ENCODE results near the gene PNLIPRP1.

Gene PNLIPRP1

GRCh38 chr10:116587878-116588591 lies 2.7 kb upstream of the PNLIPRP1 start:
- no peak for DNase-seq
- TF ChIP-seq POLR2A (IDR thresholded peaks at IDR 0.05; ENCODE audit: low read length), result no peak

GRCh38 chr10:116588995-116589394 lies 1.8 kb upstream of the PNLIPRP1 start:
- no peak for DNase-seq
- TF ChIP-seq POLR2A (IDR thresholded peaks at IDR 0.05; ENCODE audit: low read length) (no peak), GATA1 (IDR thresholded peaks at IDR 0.05; ENCODE audit: low read depth, low read length) (no peak)

GRCh38 chr10:116589926-116590325 lies 833 bp upstream of the PNLIPRP1 start:
- no peak for TF ChIP-seq POLR2A (IDR thresholded peaks at IDR 0.05; ENCODE audit: low read length)
- TF ChIP-seq GATA1 (IDR thresholded peaks at IDR 0.05; ENCODE audit: low read depth, low read length), result no peak
- no peak for DNase-seq

- no peak for TF ChIP-seq POLR2A (IDR thresholded peaks at IDR 0.05; ENCODE audit: low read length)
- TF ChIP-seq GATA1 (IDR thresholded peaks at IDR 0.05; ENCODE audit: low read depth, low read length), result no peak
- DNase-seq, result no peak
Measured at GRCh38 chr10:116593139-116593740, 2.5 kb downstream of the PNLIPRP1 start.

GRCh38 chr10:116594525-116595035 lies 3.8 kb downstream of the PNLIPRP1 start:
- TF ChIP-seq GATA1 (IDR thresholded peaks at IDR 0.05; ENCODE audit: low read depth, low read length), result no peak
- TF ChIP-seq POLR2A (IDR thresholded peaks at IDR 0.05; ENCODE audit: low read length), result no peak

GRCh38 chr10:116596062-116596461 lies 5.3 kb downstream of the PNLIPRP1 start:
- DNase-seq, result no peak
- TF ChIP-seq POLR2A (IDR thresholded peaks at IDR 0.05; ENCODE audit: low read length), result no peak
- TF ChIP-seq GATA1 (IDR thresholded peaks at IDR 0.05; ENCODE audit: low read depth, low read length), result no peak

More at GRCh38 chr10:116594525-116595035, 3.8 kb downstream of the PNLIPRP1 start:
- no peak for DNase-seq

GRCh38 chr10:116597543-116597942 lies 6.8 kb downstream of the PNLIPRP1 start:
- TF ChIP-seq GATA1 (IDR thresholded peaks at IDR 0.05; ENCODE audit: low read depth, low read length) (no peak), POLR2A (IDR thresholded peaks at IDR 0.05; ENCODE audit: low read length) (no peak)
- no peak for DNase-seq

GRCh38 chr10:116598329-116598728 lies 7.6 kb downstream of the PNLIPRP1 start:
- no peak for DNase-seq
- TF ChIP-seq POLR2A (IDR thresholded peaks at IDR 0.05; ENCODE audit: low read length) (no peak), GATA1 (IDR thresholded peaks at IDR 0.05; ENCODE audit: low read depth, low read length) (no peak)

- TF ChIP-seq GATA1 (IDR thresholded peaks at IDR 0.05; ENCODE audit: low read depth, low read length), result no peak
- no peak for TF ChIP-seq POLR2A (IDR thresholded peaks at IDR 0.05; ENCODE audit: low read length)
- no peak for DNase-seq
Measured at GRCh38 chr10:116599991-116600390, 9.2 kb downstream of the PNLIPRP1 start.

- TF ChIP-seq POLR2A (IDR thresholded peaks at IDR 0.05; ENCODE audit: low read length), result no peak
- no peak for TF ChIP-seq GATA1 (IDR thresholded peaks at IDR 0.05; ENCODE audit: low read depth, low read length)
- no peak for DNase-seq
Measured at GRCh38 chr10:116602648-116603400, 12.1 kb downstream of the PNLIPRP1 start.

- no peak for DNase-seq
- TF ChIP-seq POLR2A (IDR thresholded peaks at IDR 0.05; ENCODE audit: low read length), result no peak
- no peak for TF ChIP-seq GATA1 (IDR thresholded peaks at IDR 0.05; ENCODE audit: low read depth, low read length)
Measured at GRCh38 chr10:116606061-116606483, 15.3 kb downstream of the PNLIPRP1 start.

- no peak for DNase-seq
- TF ChIP-seq GATA1 (IDR thresholded peaks at IDR 0.05; ENCODE audit: low read depth, low read length) (no peak), POLR2A (IDR thresholded peaks at IDR 0.05; ENCODE audit: low read length) (no peak)
Measured at GRCh38 chr10:116607336-116607735, 16.6 kb downstream of the PNLIPRP1 start.

GRCh38 chr10:116608686-116609594 lies 18.2 kb downstream of the PNLIPRP1 start:
- no peak for DNase-seq

More at GRCh38 chr10:116608686-116609594, 18.2 kb downstream of the PNLIPRP1 start:
- TF ChIP-seq POLR2A (IDR thresholded peaks at IDR 0.05; ENCODE audit: low read length) (no peak), GATA1 (IDR thresholded peaks at IDR 0.05; ENCODE audit: low read depth, low read length) (no peak)

Data from erythroblast (primary cell).